ENCODE measurements around the gene HBZ.
A peak's percentile ranks its signal among the peaks of the same experiment; 100 is the strongest.
"Not testable (repeated sequence)": the region's sequence is repeated elsewhere in the genome, so short reads cannot be mapped to it uniquely, and the experiment has no call there.

The HBZ gene

GRCh38 chr16:165539-166374 lies 13.3 kb downstream of the HBZ start, which contains the start of gene HBM:
Gene HBM (plus strand): TSS chr16:165978. CDS start chr16:165998, 20 bp downstream.
- peak; percentile 73 for DNase-seq

- no peak for DNase-seq
Observed at GRCh38 chr16:166375-167121, 14.1 kb downstream of the HBZ start.

- DNase-seq = no peak
Observed at GRCh38 chr16:167122-167690, 14.8 kb downstream of the HBZ start.

GRCh38 chr16:168424-168823 lies 16.0 kb downstream of the HBZ start:
- DNase-seq = peak; percentile 20

GRCh38 chr16:169014-169413 lies 16.6 kb downstream of the HBZ start:
- DNase-seq = no peak

- DNase-seq = not testable (repeated sequence)
Observed at GRCh38 chr16:170088-170507, 17.7 kb downstream of the HBZ start.

GRCh38 chr16:170788-171187 lies 18.3 kb downstream of the HBZ start:
- no peak for DNase-seq

- not testable (repeated sequence) for DNase-seq
Observed at GRCh38 chr16:172374-172941, 20.0 kb downstream of the HBZ start, which contains the start of gene HBA2. Gene HBA2 (plus strand): TSS chr16:172876. CDS start chr16:172913, 37 bp downstream.

GRCh38 chr16:173211-173854 lies 20.9 kb downstream of the HBZ start:
- DNase-seq = not testable (repeated sequence)

- not testable (repeated sequence) for DNase-seq
Observed at GRCh38 chr16:173928-174769, 21.7 kb downstream of the HBZ start.

GRCh38 chr16:175011-175949 lies 22.8 kb downstream of the HBZ start:
- DNase-seq = no peak

GRCh38 chr16:176006-176405 lies 23.6 kb downstream of the HBZ start:
- not testable (repeated sequence) for DNase-seq

- not testable (repeated sequence) for DNase-seq
Observed at GRCh38 chr16:176477-177382, 24.3 kb downstream of the HBZ start, which contains the start of gene HBA1. Gene HBA1 (plus strand): TSS chr16:176680. CDS start chr16:176717, 37 bp downstream.

- peak; percentile 94 for DNase-seq
Observed at GRCh38 chr16:177394-177822, 25.0 kb downstream of the HBZ start.

- no peak for DNase-seq
Observed at GRCh38 chr16:177981-178667, 25.7 kb downstream of the HBZ start.

- DNase-seq = no peak
Observed at GRCh38 chr16:178668-179015, 26.2 kb downstream of the HBZ start.

- DNase-seq = no peak
Observed at GRCh38 chr16:179211-180092, 27.0 kb downstream of the HBZ start.
